CD4-positive, alpha-beta memory T cell (primary cell): ENCODE results near the gene CDYL. TPM values are rescaled to one million over a fixed set of nuclear protein-coding genes. Genes with fewer than 3 reads are reported as not detected.

ENCODE experiments used
- CTCF ChIA-PET: fragments of 350-600 bp; sonication (Branson Sonifier 250); formaldehyde crosslinking; loops from one replicate; lab custom pipeline; 2021; ENCODE audit warnings: inconsistent platforms; ENCODE audit not compliant: partially characterized antibody; lab: Charles Lee
- POLR2A ChIA-PET: fragments of 350-600 bp; sonication (Branson Sonifier 250); formaldehyde crosslinking; loops from one replicate; lab custom pipeline; 2021; ENCODE audit not compliant: partially characterized antibody; lab: Charles Lee
- DNase-seq, 5 donors: peaks; one replicate each; pipeline versions ENCODE4 v3.0.0 to v3.0.0-alpha.2; 2020 to 2022; ENCODE audit warnings: mixed read lengths in 1 of 5
- H3K27ac ChIP-seq: one replicate; pipeline ENCODE4 v1.7.0; 2013; ENCODE audit warnings: low read depth, low read length
- H3K27me3 ChIP-seq: 2 replicates; pipeline ENCODE4 v1.7.0; 2013; ENCODE audit warnings: mild to moderate bottlenecking, low read length, moderate library complexity; ENCODE audit not compliant: insufficient read depth
- H3K36me3 ChIP-seq: 2 replicates; pipeline ENCODE4 v1.7.0; 2013; ENCODE audit warnings: mild to moderate bottlenecking, low read length, moderate library complexity; ENCODE audit not compliant: insufficient read depth
- H3K4me1 ChIP-seq: 2 replicates; pipeline ENCODE4 v1.7.0; 2013; ENCODE audit warnings: mild to moderate bottlenecking, low read length, moderate library complexity; ENCODE audit not compliant: insufficient read depth
- H3K4me3 ChIP-seq, 2 donors: one replicate each; pipeline ENCODE4 v1.7.0; 2013; ENCODE audit warnings: low read length in 2 of 2, mild to moderate bottlenecking in 1 of 2
- H3K9me3 ChIP-seq, 2 donors: one replicate each; pipeline ENCODE4 v1.7.0; 2013; ENCODE audit warnings: low read length in 2 of 2, control low read depth in 1 of 2; ENCODE audit not compliant: control insufficient read depth in 1 of 2
- H3K27ac Mint-ChIP-seq, 7 donors: one replicate each; pipeline ENCODE4 v1.8.0; 2020 to 2021; ENCODE audit warnings: mixed read lengths in 7 of 7, mild to moderate bottlenecking in 6 of 7, inconsistent platforms in 3 of 7, moderate library complexity in 3 of 7
- H3K27me3 Mint-ChIP-seq, 2 donors: one replicate each; pipeline ENCODE4 v1.8.0; 2020 to 2021; ENCODE audit warnings: mixed read lengths in 2 of 2
- H3K36me3 Mint-ChIP-seq, 2 donors: one replicate each; pipeline ENCODE4 v1.8.0; 2020 to 2021; ENCODE audit warnings: mixed read lengths in 2 of 2, inconsistent platforms in 1 of 2, mild to moderate bottlenecking in 1 of 2
- H3K4me1 Mint-ChIP-seq, 4 donors: one replicate each; pipeline ENCODE4 v1.8.0; 2020 to 2021; ENCODE audit warnings: mixed read lengths in 4 of 4, mild to moderate bottlenecking in 1 of 4
- H3K4me3 Mint-ChIP-seq, 8 donors: one replicate each; pipeline ENCODE4 v1.8.0; 2020 to 2021; ENCODE audit warnings: mixed read lengths in 8 of 8, mild to moderate bottlenecking in 7 of 8, moderate library complexity in 6 of 8, inconsistent platforms in 3 of 8
- H3K9me3 Mint-ChIP-seq, 8 donors: one replicate each; pipeline ENCODE4 v1.8.0; 2020 to 2021; ENCODE audit warnings: mixed read lengths in 8 of 8, mild to moderate bottlenecking in 5 of 8, inconsistent platforms in 3 of 8, moderate library complexity in 1 of 8
- intact Hi-C: fragments of 100-400 bp; cut with micrococcal nuclease; formaldehyde crosslinking; loops from one replicate; pipeline ENCODE4 v1.15.1; 2023
- polyA plus RNA-seq, 2 donors: library from polyadenylated mRNA; unstranded; fragments of 300-500 nt; fragmentation: Illumina TruSeq; gene quantifications; one replicate each; pipeline ENCODE4 v1.2.3, GENCODE V29; 2021
- total RNA-seq, 2 experiments: library from RNA; stranded (reverse); gene quantifications; one replicate each; pipeline ENCODE4 v1.2.3, GENCODE V29; 2021

Gene CDYL
- total and polyA plus RNA-seq, 4 experiments from 2014 or later, result 1.5 to 36.7 (median 19.2) TPM

GRCh38 chr6:4971851-4972250 is 195.6 kb downstream of the CDYL start:
- H3K9me3 ChIP-seq, result peaks cover 0 to 1% of the 10 kb centered on the region in 2 donors
- no peak for DNase-seq
- H3K27ac ChIP-seq, result no peak overlapping the region
- no peaks in the 10 kb centered on the region for H3K4me1 ChIP-seq
- H3K27ac Mint-ChIP-seq, result no peak overlapping the region
- intact Hi-C loops, result no loop called here
- ChIA-PET POLR2A (no interaction called here), CTCF (no interaction called here)
- H3K4me3 Mint-ChIP-seq, result no peak overlapping the region
- H3K36me3 Mint-ChIP-seq, result no peaks in the 10 kb centered on the region
- H3K4me1 Mint-ChIP-seq, result no peaks in the 10 kb centered on the region
- peaks cover 0 to 11% (median 6%) of the 10 kb centered on the region in 8 donors for H3K9me3 Mint-ChIP-seq
- no peaks in the 10 kb centered on the region for H3K36me3 ChIP-seq
- no peaks in the 10 kb centered on the region for H3K27me3 ChIP-seq
- no peak overlapping the region for H3K4me3 ChIP-seq
- H3K27me3 Mint-ChIP-seq, result peaks cover 4 to 13% of the 10 kb centered on the region in 2 donors

GRCh38 chr6:4972438-4972837 is 196.2 kb downstream of the CDYL start:
- Mint-ChIP-seq H3K27me3 (peaks cover 4 to 15% of the 10 kb centered on the region in 2 donors), H3K36me3 (no peaks in the 10 kb centered on the region), H3K27ac (no peak overlapping the region), H3K9me3 (peaks cover 0 to 17% (median 11%) of the 10 kb centered on the region in 8 donors), H3K4me1 (no peaks in the 10 kb centered on the region), H3K4me3 (no peak overlapping the region)
- no peak overlapping the region for H3K27ac ChIP-seq
- H3K27me3 ChIP-seq, result no peaks in the 10 kb centered on the region
- ChIA-PET POLR2A (no interaction called here), CTCF (no interaction called here)
- no peaks in the 10 kb centered on the region for H3K4me1 ChIP-seq
- intact Hi-C loops, result no loop called here
- peaks cover 0 to 3% of the 10 kb centered on the region in 2 donors for H3K9me3 ChIP-seq
- H3K4me3 ChIP-seq, result no peak overlapping the region
- no peaks in the 10 kb centered on the region for H3K36me3 ChIP-seq
- DNase-seq, result no peak

GRCh38 chr6:4973415-4973814 is 197.2 kb downstream of the CDYL start:
- CTCF ChIA-PET, result no interaction called here
- H3K9me3 ChIP-seq, result peaks cover 0 to 3% of the 10 kb centered on the region in 2 donors
- POLR2A ChIA-PET, result no interaction called here
- peaks cover 2 to 23% (median 16%) of the 10 kb centered on the region in 8 donors for H3K9me3 Mint-ChIP-seq
- intact Hi-C loops, result no loop called here
- no peaks in the 10 kb centered on the region for H3K27me3 ChIP-seq
- H3K4me3 ChIP-seq, result no peak overlapping the region
- no peaks in the 10 kb centered on the region for H3K4me1 ChIP-seq
- H3K36me3 Mint-ChIP-seq, result no peaks in the 10 kb centered on the region
- H3K4me1 Mint-ChIP-seq, result no peaks in the 10 kb centered on the region
- H3K4me3 Mint-ChIP-seq, result no peak overlapping the region
- DNase-seq, result no peak
- H3K27ac Mint-ChIP-seq, result no peak overlapping the region
- H3K27ac ChIP-seq, result no peak overlapping the region
- peaks cover 4 to 15% of the 10 kb centered on the region in 2 donors for H3K27me3 Mint-ChIP-seq
- no peaks in the 10 kb centered on the region for H3K36me3 ChIP-seq

GRCh38 chr6:4973982-4974745 is 198.0 kb downstream of the CDYL start:
- H3K4me3 Mint-ChIP-seq, result no peak overlapping the region
- POLR2A ChIA-PET, result no interaction called here
- no peaks in the 10 kb centered on the region for H3K4me1 ChIP-seq
- no peaks in the 10 kb centered on the region for H3K4me1 Mint-ChIP-seq
- peaks cover 2 to 31% (median 20%) of the 10 kb centered on the region in 8 donors for H3K9me3 Mint-ChIP-seq
- H3K4me3 ChIP-seq, result no peak overlapping the region
- H3K36me3 Mint-ChIP-seq, result no peaks in the 10 kb centered on the region
- H3K9me3 ChIP-seq, result peaks cover 0 to 7% of the 10 kb centered on the region in 2 donors
- intact Hi-C loops, result no loop called here
- no peaks in the 10 kb centered on the region for H3K36me3 ChIP-seq
- no peaks in the 10 kb centered on the region for H3K27me3 ChIP-seq
- H3K27me3 Mint-ChIP-seq, result peaks cover 3 to 15% of the 10 kb centered on the region in 2 donors
- CTCF ChIA-PET, result no interaction called here
- H3K27ac Mint-ChIP-seq, result no peak overlapping the region
- no peak for DNase-seq
- H3K27ac ChIP-seq, result no peak overlapping the region

- Histone ChIP-seq H3K36me3 (no peaks in the 10 kb centered on the region), H3K27ac (no peak overlapping the region), H3K9me3 (peaks cover 0 to 10% of the 10 kb centered on the region in 2 donors), H3K4me3 (no peak overlapping the region), H3K4me1 (no peaks in the 10 kb centered on the region), H3K27me3 (no peaks in the 10 kb centered on the region)
- Mint-ChIP-seq H3K4me3 (no peak overlapping the region), H3K36me3 (peaks cover 1 to 4% of the 10 kb centered on the region in 2 donors), H3K9me3 (peaks cover 2 to 38% (median 26%) of the 10 kb centered on the region in 8 donors), H3K4me1 (no peaks in the 10 kb centered on the region), H3K27ac (no peak overlapping the region), H3K27me3 (peaks cover 6 to 13% of the 10 kb centered on the region in 2 donors)
- POLR2A ChIA-PET, result no interaction called here
- CTCF ChIA-PET, result no interaction called here
- DNase-seq, result no peak
- intact Hi-C loops, result no loop called here
Measured at GRCh38 chr6:4974962-4975361, 198.8 kb downstream of the CDYL start.

- intact Hi-C loops, result no loop called here
- ChIA-PET CTCF (no interaction called here), POLR2A (no interaction called here)
- Mint-ChIP-seq H3K36me3 (peaks cover 1 to 4% of the 10 kb centered on the region in 2 donors), H3K9me3 (peaks cover 2 to 43% (median 31%) of the 10 kb centered on the region in 8 donors), H3K4me3 (no peak overlapping the region), H3K27ac (no peak overlapping the region), H3K4me1 (no peaks in the 10 kb centered on the region), H3K27me3 (peaks cover 6 to 13% of the 10 kb centered on the region in 2 donors)
- Histone ChIP-seq H3K27ac (no peak overlapping the region), H3K4me1 (no peaks in the 10 kb centered on the region), H3K27me3 (no peaks in the 10 kb centered on the region), H3K36me3 (no peaks in the 10 kb centered on the region), H3K9me3 (peaks cover 0 to 10% of the 10 kb centered on the region in 2 donors), H3K4me3 (no peak overlapping the region)
- no peak for DNase-seq
Measured at GRCh38 chr6:4975506-4975905, 199.3 kb downstream of the CDYL start.

GRCh38 chr6:4977468-4977867 is 201.3 kb downstream of the CDYL start:
- Histone ChIP-seq H3K4me1 (no peaks in the 10 kb centered on the region), H3K36me3 (no peaks in the 10 kb centered on the region), H3K4me3 (no peak overlapping the region), H3K27ac (no peak overlapping the region), H3K27me3 (no peaks in the 10 kb centered on the region), H3K9me3 (peaks cover 0 to 10% of the 10 kb centered on the region in 2 donors)
- H3K36me3 Mint-ChIP-seq, result peaks cover 1 to 4% of the 10 kb centered on the region in 2 donors
- H3K4me1 Mint-ChIP-seq, result no peaks in the 10 kb centered on the region
- no peak overlapping the region for H3K4me3 Mint-ChIP-seq
- intact Hi-C loops, result no loop called here
- DNase-seq, result no peak
- ChIA-PET CTCF (no interaction called here), POLR2A (no interaction called here)
- peaks cover 5 to 10% of the 10 kb centered on the region in 2 donors for H3K27me3 Mint-ChIP-seq
- no peak overlapping the region for H3K27ac Mint-ChIP-seq
- peaks cover 2 to 49% (median 35%) of the 10 kb centered on the region in 8 donors for H3K9me3 Mint-ChIP-seq
